ENCODE measurements around the gene HERC3. TPM values are rescaled to one million over a fixed set of nuclear protein-coding genes. Genes with fewer than 3 reads are reported as not detected.
"Not testable (repeated sequence)": the region's sequence is repeated elsewhere in the genome, so short reads cannot be mapped to it uniquely, and the experiment has no call there.

HERC3 gene
- total RNA-seq, 1 experiment from 2014 or later = 2.3 TPM

DNA sequence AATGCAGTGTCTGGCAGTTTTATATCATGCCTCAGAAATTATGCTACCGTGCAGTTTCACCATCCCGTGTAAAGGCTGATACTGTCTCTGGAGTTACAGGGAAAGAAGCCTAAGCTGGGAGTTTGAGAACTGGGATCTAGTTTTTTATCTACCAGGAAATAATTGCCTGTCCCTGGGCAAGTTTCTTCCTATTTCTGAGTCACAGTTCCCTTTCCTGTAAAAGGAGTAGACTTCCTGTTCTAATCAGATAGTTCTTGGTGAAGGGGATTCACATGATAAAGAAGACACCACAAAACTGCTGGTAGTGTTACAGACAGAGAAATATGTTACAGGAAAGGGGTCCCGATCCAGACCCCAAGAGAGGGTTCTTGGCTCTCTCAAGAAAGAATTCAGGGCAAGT, 17.1 kb downstream of the HERC3 start:
- DNase-seq (ENCODE audit: low read depth) = no peak

DNA sequence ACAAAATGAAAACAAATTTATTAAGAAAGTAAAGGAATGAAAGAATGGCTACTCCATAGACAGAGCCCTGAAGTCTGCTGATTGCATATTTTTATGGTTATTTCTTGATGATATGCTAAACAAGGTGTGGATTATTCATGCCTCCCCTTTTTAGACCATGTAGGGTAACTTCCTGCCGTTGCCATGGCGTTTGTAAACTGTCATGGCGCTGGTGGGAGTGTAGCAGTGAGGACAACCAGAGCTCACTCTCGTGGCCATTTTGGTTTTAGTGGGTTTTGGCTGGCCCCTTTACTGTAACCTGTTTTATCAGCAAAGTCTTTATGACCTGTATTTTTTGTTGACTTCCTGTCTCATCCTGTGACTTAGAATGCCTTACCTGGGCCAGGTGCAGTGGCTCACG, 17.5 kb downstream of the HERC3 start:
- not testable (repeated sequence) for DNase-seq (ENCODE audit: low read depth)

DNA sequence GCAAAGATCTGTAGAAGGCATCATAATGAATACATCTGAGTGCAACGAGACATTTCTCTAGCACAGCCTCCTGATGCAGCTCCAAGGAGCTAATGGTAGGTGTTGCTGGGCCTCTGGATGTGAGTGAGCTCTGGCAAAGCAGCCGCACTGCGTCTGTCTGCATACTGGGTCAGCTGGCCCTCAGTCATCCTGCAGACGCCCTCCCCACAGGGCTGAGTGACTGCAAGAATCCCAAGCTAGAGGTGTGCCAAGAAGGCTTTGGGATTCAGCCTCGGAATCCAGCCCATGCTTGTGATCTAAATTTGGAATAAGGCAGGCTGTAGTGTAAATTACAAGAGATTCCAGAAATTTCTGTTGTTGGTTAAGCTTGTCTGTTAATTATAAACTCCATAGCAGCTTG, 18.5 kb downstream of the HERC3 start:
- DNase-seq (ENCODE audit: low read depth) = no peak

DNA sequence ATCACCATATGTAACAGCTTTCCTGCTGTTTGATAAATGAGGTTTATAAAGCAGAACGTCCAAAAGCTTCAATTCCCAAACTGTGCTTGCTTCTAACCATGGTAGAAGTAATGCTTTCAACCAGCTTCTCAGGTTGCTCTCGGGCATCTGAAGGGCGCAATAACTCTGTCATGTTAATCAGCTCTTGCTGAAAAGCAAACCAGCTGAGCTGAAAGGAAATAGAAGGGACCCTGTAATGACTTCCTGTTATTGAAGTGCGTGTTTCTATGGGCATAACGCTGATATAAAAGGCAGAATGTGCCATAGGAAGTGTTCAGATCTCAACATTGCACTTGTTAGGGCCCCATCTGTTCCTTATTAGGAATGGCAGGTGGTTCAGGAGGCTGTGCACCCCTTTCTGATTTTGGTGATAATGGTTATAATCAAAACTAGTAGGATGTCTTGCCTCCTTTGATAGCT, 21.2 kb downstream of the HERC3 start:
- DNase-seq (ENCODE audit: low read depth) = no peak

DNA sequence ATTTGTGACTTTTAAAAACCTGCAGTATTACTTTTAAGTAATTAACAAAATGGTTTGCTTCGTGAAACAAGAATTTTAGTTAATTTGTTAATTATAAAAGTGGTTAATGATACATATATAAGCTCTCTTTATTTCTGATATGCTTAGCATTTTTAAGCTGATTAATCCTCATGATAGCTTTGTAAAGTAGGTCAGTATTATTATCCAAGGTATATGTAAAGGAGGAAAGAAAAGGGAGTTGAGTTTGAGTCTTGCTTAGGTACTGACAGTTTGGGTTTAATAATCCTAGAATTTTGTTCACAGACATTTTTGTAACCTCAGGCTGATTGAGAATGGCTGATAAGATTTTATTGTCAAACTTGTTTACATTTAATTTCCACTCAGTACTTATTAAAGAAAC, 21.8 kb downstream of the HERC3 start:
- DNase-seq (ENCODE audit: low read depth) = no peak

DNA sequence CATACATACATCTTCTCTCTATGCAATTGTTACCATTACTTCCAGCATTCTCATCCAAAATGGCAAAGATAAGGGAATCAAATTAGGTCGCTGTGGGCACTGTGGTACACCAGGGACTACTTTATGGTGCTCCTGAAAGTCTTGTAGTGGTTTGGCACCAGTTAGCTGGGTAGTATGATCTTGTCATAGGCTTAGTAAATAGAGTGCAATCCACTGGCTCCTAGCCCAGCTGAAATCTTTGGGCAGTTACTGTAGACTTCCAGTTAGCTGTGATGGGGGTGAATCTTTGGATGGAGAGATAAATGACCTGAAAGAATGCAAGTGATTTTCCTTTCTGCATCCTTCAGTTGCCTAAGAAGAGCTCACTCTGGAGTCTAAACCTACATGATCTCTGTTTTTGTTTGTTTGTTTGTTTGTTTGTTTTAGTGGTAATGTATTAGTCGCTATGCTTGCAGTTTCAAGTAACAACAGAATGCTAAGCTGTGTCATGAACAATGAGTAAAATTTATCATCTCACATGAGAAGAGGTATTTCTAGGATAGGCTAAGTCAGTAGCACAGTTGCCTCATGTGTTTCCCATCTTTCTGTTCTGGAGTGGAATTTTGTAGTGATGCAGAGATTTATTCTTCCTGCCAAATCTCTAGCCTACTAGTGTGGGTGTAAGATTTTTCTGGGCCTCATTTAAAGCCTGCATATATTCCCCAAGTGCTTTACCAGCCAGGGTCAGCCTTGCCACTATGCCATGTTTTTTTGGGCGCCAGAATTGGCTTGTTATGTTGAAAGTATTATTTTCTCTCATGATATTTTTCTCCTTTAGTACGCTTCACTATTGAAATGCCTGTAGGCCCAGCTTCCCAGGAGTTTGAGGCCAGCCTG, 24.2 kb downstream of the HERC3 start:
- peak; percentile 19 for DNase-seq (ENCODE audit: low read depth)

DNA sequence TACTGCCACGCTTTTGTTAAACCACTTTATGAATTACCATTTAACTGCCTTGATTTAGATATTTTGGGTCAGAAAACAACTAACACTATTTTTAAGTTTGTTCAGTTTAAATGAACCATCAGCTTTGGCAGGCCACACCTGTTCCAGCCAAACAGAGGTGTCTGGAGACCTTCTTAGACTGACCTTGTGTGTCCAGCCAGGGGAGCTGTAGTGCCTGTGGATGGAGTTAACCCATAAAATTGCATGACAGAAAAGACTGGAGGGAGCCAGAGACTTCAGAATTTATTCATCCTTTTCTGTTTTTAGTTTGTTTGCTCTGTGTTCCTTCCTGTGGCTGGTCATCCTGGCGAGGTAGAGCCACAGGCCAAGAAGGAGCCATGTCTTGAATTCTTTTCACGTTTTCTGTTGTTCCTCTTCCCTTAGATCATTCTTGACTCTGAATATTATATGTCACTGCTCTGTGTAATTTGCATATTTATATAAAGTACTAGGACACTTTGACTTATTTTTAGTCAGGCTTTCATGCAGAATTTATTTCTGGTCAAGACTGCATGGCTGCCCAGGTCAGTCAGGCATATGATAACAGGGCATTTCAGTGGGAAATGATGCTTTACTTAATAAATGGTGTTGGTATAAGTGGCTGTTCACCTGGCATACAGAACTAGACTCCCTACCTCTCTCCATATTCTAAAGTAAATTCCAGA, 26.7 kb downstream of the HERC3 start:
- DNase-seq (ENCODE audit: low read depth) = no peak

DNA sequence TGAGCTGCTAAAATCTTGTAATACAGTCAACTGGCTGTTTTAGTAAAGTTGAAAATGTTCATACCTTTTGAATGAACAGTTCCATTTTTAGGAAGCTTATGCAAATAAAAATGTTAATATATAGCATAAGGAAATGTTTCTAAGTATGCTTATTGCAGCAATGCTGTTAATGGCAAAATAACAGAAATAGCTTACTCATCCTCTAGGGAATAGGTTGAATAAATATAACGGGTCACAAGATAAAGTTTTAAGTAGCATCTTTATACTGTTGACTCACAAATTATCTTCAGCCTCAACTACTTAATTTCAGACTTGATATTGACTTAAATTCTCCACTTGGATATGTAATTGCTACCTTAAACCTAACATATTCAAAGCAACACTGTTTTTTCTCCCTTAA, 27.7 kb downstream of the HERC3 start:
- DNase-seq (ENCODE audit: low read depth) = no peak

DNA sequence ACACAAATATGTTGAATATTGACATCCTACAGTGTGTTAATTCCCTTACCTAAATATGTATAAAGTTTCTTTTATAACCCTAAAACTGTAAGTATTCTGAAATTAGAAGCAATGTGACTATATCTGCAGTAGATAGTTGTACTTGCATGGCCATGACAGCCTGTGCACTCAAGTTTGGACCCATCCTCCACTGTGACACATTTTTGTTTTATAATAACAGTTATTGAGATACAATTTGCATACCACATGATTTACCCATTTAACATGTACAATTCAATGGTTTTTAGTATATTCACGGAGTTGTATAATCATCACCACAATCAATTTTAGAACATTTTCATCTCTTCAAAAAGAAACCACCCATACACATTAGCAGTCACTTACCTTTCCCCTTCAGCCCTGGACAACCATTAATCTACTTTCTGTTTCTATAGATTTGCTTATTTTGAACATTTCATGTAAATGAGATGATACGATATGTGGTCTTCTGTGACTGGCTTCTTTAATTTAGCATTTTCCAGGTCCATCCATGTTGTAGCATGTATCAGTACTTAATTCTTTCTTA, 29.6 kb downstream of the HERC3 start:
- DNase-seq (ENCODE audit: low read depth) = no peak

DNA sequence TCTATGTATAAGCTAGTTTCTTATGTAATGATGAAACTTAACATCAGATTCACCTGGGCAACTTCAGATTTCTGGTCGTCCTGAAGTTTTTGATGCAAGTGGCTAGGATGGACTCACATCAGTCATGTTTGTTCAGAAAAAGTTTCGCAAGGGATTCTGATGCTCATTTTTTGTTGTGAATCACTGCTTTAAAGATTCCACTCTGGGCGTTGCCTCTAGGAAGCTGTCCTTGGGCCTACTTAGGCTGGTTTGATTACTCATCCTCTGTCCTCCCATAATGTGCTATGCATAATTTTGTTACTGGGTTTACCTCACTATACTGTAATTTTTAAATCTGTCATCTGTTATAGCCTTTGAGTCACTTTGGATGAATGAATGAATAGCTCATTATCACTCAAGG, 30.8 kb downstream of the HERC3 start:
- peak; percentile 46 for DNase-seq (ENCODE audit: low read depth)

DNA sequence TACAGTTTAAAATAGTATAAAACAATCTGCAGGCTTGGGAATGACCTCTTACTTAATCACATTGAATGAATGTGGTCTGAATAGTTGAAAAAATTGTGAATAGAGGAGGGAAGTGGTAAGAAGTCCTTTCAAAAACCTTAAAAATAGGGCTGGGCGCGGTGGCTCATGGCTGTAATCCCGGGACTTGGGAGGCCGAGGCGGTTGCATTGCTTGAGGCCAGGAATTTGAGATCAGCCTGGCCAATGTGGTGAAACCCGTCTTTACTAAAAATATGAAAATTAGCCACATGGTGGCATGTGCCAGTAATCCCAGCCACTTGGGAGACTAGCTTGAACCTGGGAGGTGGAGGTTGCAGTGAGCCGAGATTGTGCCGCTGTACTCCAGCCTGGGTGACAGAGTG, 36.5 kb downstream of the HERC3 start:
- DNase-seq (ENCODE audit: low read depth) = no peak

DNA sequence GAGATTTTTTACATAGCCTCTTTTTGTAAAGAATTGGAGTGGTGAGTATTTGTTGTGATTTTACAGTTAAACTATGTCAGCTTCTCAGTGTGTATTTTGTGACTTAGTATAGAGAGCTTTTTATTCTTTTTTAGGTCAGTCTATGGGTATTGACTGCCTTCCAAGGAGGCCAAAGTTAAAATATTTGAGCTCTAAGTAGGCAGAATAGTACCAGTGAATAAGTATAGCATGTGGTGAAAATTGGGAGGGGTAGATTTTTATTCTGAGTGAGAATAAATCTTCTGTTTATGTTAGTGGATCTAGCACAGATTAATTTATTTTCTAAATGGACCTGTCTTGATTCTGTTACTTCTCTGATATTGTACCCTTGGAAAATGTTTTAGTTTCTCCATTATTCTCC, 37.5 kb downstream of the HERC3 start:
- no peak for DNase-seq (ENCODE audit: low read depth)

DNA sequence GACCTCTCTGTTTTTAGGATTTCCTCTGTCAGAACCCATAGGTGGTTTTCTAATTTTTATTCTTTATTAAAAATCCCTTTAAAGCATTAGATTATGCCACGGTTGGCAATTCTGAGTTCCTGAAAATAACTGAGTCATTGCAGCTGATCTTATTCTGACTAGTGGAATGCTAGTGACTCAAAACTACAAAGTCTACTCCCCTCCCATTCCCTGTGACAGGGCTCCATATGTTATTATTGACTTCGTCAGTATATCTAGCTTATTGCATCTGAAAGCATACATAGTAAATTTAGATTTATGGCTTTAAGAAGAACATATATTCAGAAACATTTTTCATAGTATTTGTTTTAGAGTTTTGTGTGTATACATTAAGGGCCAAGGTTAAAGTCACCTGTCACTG, 38.5 kb downstream of the HERC3 start:
- DNase-seq (ENCODE audit: low read depth) = peak; percentile 12

DNA sequence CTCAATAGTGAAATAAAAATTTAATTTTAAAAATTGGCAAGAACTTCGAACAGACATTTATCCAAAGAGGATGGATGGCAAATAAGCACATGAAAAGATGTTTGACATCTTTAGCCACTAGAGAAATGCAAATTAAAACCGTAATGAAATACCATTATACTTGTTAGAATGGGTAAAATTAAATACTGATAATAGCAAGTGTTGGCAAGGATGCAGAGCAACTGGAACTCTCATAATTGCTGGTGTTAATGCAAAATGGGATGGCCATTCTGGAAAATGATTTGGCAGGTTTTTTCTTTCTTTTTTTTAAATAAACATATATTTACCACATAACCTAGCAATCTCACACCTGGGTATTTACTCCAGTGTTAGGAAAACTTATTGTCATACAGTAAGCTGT, 51.7 kb downstream of the HERC3 start:
- DNase-seq (ENCODE audit: low read depth) = no peak

DNA sequence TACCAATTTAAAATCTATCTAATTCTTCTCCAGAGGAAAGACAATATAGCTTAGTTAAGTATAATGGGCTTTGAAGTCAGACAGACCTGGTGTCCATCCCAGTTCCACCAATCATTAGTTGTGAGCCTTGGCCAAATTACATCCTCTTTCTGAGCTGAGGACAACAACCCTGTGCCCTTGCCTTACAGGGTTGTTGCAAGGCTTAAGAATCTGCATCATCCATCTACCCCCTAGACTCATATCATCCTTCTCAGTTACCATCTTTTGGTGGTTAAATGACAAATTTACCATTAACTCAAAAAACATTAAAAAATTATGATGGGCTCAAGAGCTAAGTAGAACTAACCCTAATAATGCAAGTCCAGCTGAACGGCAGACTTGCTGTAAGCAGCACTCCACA, 53.7 kb downstream of the HERC3 start:
- no peak for DNase-seq (ENCODE audit: low read depth)

DNA sequence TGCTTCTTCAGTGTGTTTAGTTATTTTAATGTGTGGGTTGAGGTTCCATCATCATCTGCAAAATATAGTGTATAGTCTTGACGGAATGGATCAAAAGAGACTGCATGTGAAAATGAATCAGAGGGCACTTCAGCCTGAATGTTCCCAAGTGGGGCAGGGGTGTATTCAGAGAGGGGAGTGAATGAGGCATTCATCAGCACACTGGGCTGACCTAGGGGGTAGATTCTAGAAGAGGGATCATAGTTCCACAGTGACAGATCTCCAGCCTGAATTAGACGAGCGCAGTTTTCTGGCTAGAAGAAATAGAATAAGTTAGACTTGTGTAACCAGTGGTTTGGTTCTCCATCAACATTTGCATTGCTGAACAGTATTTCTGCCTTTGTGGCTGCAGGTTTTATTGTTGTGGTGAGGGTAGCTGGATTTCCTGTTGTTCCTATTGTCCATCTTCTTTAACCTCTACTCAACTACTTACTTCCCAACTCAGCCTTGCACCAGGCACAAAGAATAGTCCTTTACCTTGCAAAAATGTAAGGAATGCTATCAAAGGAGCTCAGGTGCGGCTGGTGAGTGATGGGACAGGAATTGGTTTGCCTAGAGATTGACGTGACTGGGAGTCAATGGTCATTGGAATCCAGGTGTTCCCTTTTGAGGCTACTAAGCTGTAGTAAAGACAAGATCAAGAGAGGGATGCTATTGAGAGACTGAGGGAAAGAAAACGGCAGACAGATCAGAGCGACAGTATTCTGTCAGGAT, 54.4 kb downstream of the HERC3 start:
- DNase-seq (ENCODE audit: low read depth) = no peak

DNA sequence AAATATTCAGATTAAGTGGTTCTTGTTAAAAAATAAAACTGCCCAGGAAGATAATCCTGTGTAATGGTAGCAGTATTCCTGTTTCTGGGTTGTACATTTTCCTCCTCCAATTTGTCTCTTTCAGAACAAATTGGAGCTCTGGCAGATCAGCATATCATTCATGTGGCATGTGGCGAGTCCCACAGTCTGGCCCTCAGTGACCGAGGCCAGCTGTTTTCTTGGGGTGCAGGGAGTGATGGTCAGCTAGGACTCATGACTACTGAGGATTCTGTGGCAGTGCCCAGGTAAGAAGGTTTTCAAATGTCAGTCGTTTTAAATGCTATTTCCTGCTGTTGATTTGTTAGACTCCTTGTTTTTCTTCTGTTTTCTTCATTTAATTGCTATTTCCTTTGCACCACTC, 57.4 kb downstream of the HERC3 start:
- DNase-seq (ENCODE audit: low read depth) = no peak

DNA sequence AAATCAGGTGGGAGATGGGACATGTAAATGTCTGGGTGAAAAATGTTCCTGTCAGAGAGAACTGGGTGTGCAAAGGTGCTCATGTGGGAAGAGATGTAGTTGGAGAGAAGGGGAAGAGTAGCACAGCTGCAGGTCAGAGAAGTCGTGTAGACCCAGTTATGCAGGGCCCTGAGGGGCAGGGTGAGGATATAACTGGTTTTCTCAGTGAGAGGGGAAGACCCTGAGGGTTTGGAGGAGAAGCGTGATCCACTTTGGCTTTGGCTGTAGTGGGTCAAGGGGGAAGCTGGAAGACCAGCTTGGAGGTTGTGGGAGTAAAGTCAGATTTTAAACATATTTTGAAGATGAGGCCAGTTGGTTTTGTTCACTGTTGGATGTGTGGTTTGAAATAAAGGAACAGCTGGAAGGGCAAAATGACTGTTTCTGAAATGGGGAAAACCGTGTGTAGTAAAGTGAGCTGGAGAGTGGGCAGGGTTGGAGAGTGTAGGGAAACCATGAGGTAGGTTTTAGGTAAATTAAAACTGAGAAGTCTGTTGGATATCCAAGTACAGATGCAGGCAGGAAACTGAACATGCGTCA, 61.2 kb downstream of the HERC3 start:
- DNase-seq (ENCODE audit: low read depth) = no peak

DNA sequence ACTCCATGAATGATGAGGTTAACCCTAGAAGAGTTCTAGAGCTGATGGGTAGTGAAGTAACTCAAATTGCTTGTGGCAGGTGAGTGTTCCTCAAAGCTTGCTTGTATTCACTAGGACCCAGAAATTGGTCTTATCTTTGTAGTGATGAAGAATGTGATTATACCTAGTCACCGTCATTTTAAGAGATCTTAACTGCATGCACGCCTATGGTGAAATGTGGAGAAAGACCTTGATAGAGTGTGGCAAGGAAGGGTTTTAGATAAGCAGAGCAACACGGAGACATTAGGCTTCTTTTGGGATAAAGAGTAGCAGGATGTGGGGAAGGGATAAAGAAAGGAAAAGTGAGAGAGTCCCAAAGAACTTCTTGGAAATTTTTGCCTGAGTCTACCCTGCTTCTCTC, 62.9 kb downstream of the HERC3 start:
- DNase-seq (ENCODE audit: low read depth) = no peak

DNA sequence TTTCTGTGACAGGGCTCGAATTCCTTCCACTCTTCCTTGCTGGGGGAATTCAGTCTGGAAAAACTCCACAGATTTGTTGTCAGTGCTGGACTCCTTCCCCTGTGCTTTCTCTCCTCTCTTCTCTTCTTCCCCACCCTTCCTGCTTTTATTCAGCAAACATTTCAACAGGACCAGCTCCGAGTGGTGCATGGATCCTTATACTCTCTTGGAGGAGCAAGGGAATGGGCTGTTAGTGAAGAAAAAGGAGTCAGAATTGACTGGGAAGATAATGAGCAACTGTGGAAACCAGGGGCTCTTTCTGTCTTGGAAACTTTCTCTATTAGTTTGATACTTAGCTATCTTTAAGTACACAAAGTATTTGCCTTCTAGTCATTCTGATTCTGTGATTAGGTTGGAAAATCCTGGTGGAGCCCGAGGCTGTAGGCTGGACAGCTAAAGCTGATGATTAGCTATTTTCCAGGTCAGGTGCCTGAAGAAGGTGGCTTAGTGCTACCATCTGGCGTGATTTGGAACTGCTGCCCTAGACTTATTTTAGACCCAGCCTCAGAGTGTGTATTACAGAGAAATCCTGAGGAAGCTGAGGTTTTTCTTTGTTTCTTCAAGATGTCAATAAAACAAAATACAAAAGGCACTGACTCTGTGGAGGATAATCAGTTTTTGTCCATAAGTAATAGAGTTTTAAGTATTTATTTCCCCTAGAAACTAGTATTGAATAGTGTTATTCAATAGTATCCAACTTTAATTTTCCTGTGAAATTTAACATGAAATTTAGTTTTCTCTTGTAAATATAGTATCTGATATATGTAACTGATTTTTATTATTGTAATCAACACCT, 67.0 kb downstream of the HERC3 start:
- peak; percentile 22 for DNase-seq (ENCODE audit: low read depth)

DNA sequence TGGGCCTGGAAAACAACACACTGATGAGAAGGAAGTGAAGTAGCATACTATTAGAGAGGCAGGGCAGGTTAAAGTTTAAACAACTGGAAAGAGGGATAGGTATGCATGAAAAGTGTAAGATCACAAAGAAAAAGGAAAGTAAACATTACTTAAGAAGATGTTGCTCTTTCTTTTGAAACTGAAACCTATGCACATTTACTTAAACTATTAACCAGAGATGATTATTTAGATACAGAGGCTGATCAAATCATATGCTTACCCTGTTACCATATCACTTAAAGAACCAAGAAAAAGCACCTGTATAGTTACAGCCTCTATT, 67.6 kb downstream of the HERC3 start:
- DNase-seq (ENCODE audit: low read depth) = no peak
